CD4-positive, alpha-beta T cell treated with Interleukin-17A for 4 hours (primary cell): ENCODE measurements around the gene ZNF10.

Experiments used
- DNase-seq: peaks from one replicate; pipeline ENCODE4 v3.0.0-alpha.2; 2020; ENCODE audit warnings: mixed read lengths

ZNF10 gene

GRCh38 chr12:133202493-133203343 lies 72.3 kb downstream of the ZNF10 start:
- no peak for DNase-seq

GRCh38 chr12:133203344-133204263 lies 73.2 kb downstream of the ZNF10 start:
- DNase-seq: no peak

GRCh38 chr12:133204264-133204603 lies 73.8 kb downstream of the ZNF10 start:
- no peak for DNase-seq

GRCh38 chr12:133206390-133206789 lies 76.0 kb downstream of the ZNF10 start:
- DNase-seq: no peak
